IPS DF 4.7 (cell line): ENCODE data around the gene LCOR.

Experiments used
- DNase-seq: peaks from one replicate; pipeline ENCODE4 v3.0.0-alpha.2; 2013; ENCODE audit warnings: low spot score; ENCODE audit errors: extremely low read depth

LCOR gene

GRCh38 chr10:96889415-96890171 is 57.5 kb downstream of the LCOR start:
- no peak for DNase-seq

GRCh38 chr10:96890172-96890513 is 58.0 kb downstream of the LCOR start:
- no peak for DNase-seq

GRCh38 chr10:96890580-96890979 is 58.5 kb downstream of the LCOR start:
- DNase-seq: no peak

GRCh38 chr10:96891840-96892239 is 59.7 kb downstream of the LCOR start:
- no peak for DNase-seq

- no peak for DNase-seq
Measured at GRCh38 chr10:96895662-96896424, 63.7 kb downstream of the LCOR start.

- no peak for DNase-seq
Measured at GRCh38 chr10:96896884-96897589, 64.9 kb downstream of the LCOR start.

GRCh38 chr10:96902117-96902516 is 70.0 kb downstream of the LCOR start:
- DNase-seq: no peak

GRCh38 chr10:96902731-96903358 is 70.7 kb downstream of the LCOR start:
- DNase-seq: no peak

- DNase-seq: no peak
Measured at GRCh38 chr10:96904648-96905047, 72.5 kb downstream of the LCOR start.

GRCh38 chr10:96906864-96907263 is 74.8 kb downstream of the LCOR start:
- no peak for DNase-seq

- peak; percentile 41 for DNase-seq
Measured at GRCh38 chr10:96910488-96911395, 78.6 kb downstream of the LCOR start.

- DNase-seq: no peak
Measured at GRCh38 chr10:96912405-96912804, 80.3 kb downstream of the LCOR start.

- DNase-seq: no peak
Measured at GRCh38 chr10:96913906-96914305, 81.8 kb downstream of the LCOR start.

GRCh38 chr10:96917628-96918027 is 85.5 kb downstream of the LCOR start:
- DNase-seq: no peak

- no peak for DNase-seq
Measured at GRCh38 chr10:96918214-96919002, 86.3 kb downstream of the LCOR start.

- DNase-seq: no peak
Measured at GRCh38 chr10:96919785-96920430, 87.8 kb downstream of the LCOR start.

GRCh38 chr10:96921655-96922054 is 89.6 kb downstream of the LCOR start:
- no peak for DNase-seq

- DNase-seq: no peak
Measured at GRCh38 chr10:96922978-96923948, 91.2 kb downstream of the LCOR start.
